Breast epithelium (tissue), 4 donors: ENCODE measurements around the gene TNNI3. TPM values are rescaled to one million over a fixed set of nuclear protein-coding genes. Genes with fewer than 3 reads are reported as not detected.

Experiments used
- DNase-seq, 2 donors: peaks; one replicate each; pipeline ENCODE4 v3.0.0-alpha.2; 2019; ENCODE audit warnings: low spot score in 2 of 2
- H3K27ac ChIP-seq, 2 donors: fragments of 200-600 bp; sonication (generic) in 1 of 2; one replicate each; pipeline ENCODE4 v1.5.1; 2016 to 2019; ENCODE audit warnings: mild to moderate bottlenecking in 1 of 2
- H3K27me3 ChIP-seq, 2 donors: fragments of 200-600 bp; sonication (generic) in 1 of 2; one replicate each; pipeline versions ENCODE4 v1.5.1 to v1.6.0; 2017 to 2019; ENCODE audit warnings: control low read depth in 1 of 2, mild to moderate bottlenecking in 1 of 2
- H3K36me3 ChIP-seq: fragments of 200-600 bp; one replicate; pipeline ENCODE4 v1.5.1; 2019
- H3K4me1 ChIP-seq, 2 donors: fragments of 200-600 bp; sonication (generic); one replicate each; pipeline ENCODE4 v1.5.1; 2016 to 2019; ENCODE audit warnings: control low read depth in 1 of 2
- H3K4me3 ChIP-seq, 3 donors: fragments of 200-600 bp; sonication (generic); 1 replicate in 2 of 3; 2 replicates in 1 of 3; pipeline ENCODE4 v1.5.1; 2016 to 2019; ENCODE audit warnings: mild to moderate bottlenecking in 3 of 3, moderate library complexity in 2 of 3
- H3K9me3 ChIP-seq, 2 donors: fragments of 200-600 bp; sonication (generic) in 1 of 2; one replicate each; pipeline ENCODE4 v1.5.1; 2016 to 2019; ENCODE audit warnings: control low read depth in 1 of 2
- CTCF ChIP-seq, 3 donors: fragments of 450-650 bp; IDR thresholded peaks; one replicate each; pipeline ENCODE4 v1.5.1; 2016 to 2017; ENCODE audit warnings: antibody characterized with exemption in 3 of 3, mild to moderate bottlenecking in 3 of 3, moderate library complexity in 3 of 3
- POLR2A ChIP-seq: fragments of 450-650 bp; IDR thresholded peaks from one replicate; pipeline ENCODE4 v1.6.1; 2016; ENCODE audit warnings: antibody characterized with exemption, mild to moderate bottlenecking, moderate library complexity
- POLR2AphosphoS5 ChIP-seq, 3 donors: sonication (generic); formaldehyde crosslinking; IDR thresholded peaks; one replicate each; pipeline ENCODE4 v1.6.1; 2017; ENCODE audit warnings: antibody characterized with exemption in 3 of 3
- intact Hi-C: fragments of 100-400 bp; cut with DNase I; formaldehyde crosslinking; loops from one replicate; pipeline ENCODE4 v1.15.1; 2023; ENCODE audit warnings: low total_unique reads
- total RNA-seq, 3 donors: library from RNA; depleted of rRNA; stranded (reverse); fragments of >200 nt; gene quantifications; one replicate each; pipeline ENCODE4 v1.1.0, GENCODE V29; 2016

TNNI3 gene
- total RNA-seq, 3 donors from 2014 or later = 2.6 TPM; not detected in 2

- H3K9me3 ChIP-seq = no peaks in the 10 kb centered on the region
- H3K27ac ChIP-seq = no peak overlapping the region
- H3K4me1 ChIP-seq = peaks cover 0 to 4% of the 10 kb centered on the region in 2 donors
- intact Hi-C loops = no loop called here
- no peak for DNase-seq
- TF ChIP-seq CTCF (IDR thresholded peaks at IDR 0.05) (no peak), POLR2A (no peak), POLR2AphosphoS5 (IDR thresholded peaks at IDR 0.05) (no peak)
- no peaks in the 10 kb centered on the region for H3K36me3 ChIP-seq
- no peak overlapping the region for H3K4me3 ChIP-seq
- H3K27me3 ChIP-seq = peaks cover 0 to 62% of the 10 kb centered on the region in 2 donors
Observed at GRCh38 chr19:55181740-55182139, 24.2 kb upstream of the TNNI3 start.

- TF ChIP-seq POLR2A = no peak
- no peak for TF ChIP-seq CTCF (IDR thresholded peaks at IDR 0.05)
- TF ChIP-seq POLR2AphosphoS5 (IDR thresholded peaks at IDR 0.05) = no peak
- DNase-seq = no peak
Observed at GRCh38 chr19:55179606-55180484, 22.3 kb upstream of the TNNI3 start, which contains the start of gene SYT5. SYT5 (minus strand) TSS chr19:55180289; CDS start chr19:55179041, 1,248 bp downstream.

GRCh38 chr19:55178781-55179599, 21.5 kb upstream of the TNNI3 start:
- no peaks in the 10 kb centered on the region for H3K36me3 ChIP-seq
- H3K4me1 ChIP-seq = peaks cover 0 to 4% of the 10 kb centered on the region in 2 donors
- H3K4me3 ChIP-seq = peak overlapping the region in 2 of 3 donors; percentile 30 to 56
- DNase-seq = no peak
- TF ChIP-seq POLR2AphosphoS5 (IDR thresholded peaks at IDR 0.05) = no peak
- no peak for TF ChIP-seq POLR2A
- TF ChIP-seq CTCF (IDR thresholded peaks at IDR 0.05) = no peak
- peaks cover 5 to 89% of the 10 kb centered on the region in 2 donors for H3K27me3 ChIP-seq
- intact Hi-C loops = loop anchor here (10.0 kb wide), 1 partner anchor 1476 kb away; no protein-coding TSS in a partner anchor
- no peaks in the 10 kb centered on the region for H3K9me3 ChIP-seq
- no peak overlapping the region for H3K27ac ChIP-seq

More at GRCh38 chr19:55179606-55180484, 22.3 kb upstream of the TNNI3 start, which contains the start of gene SYT5:
- H3K27me3 ChIP-seq = peaks cover 4 to 80% of the 10 kb centered on the region in 2 donors
- H3K9me3 ChIP-seq = no peaks in the 10 kb centered on the region
- H3K4me1 ChIP-seq = peaks cover 0 to 4% of the 10 kb centered on the region in 2 donors
- no peak within 1 kb of the TSS for H3K27ac ChIP-seq
- intact Hi-C loops = loop anchor here (10.0 kb wide), 1 partner anchor 1475 kb away; no protein-coding TSS in a partner anchor
- H3K4me3 ChIP-seq = peak within 1 kb of the TSS in 2 of 3 donors; percentile 30 to 56
- no peaks in the 10 kb centered on the region for H3K36me3 ChIP-seq

- TF ChIP-seq CTCF (IDR thresholded peaks at IDR 0.05) = no peak
- no peak for TF ChIP-seq POLR2AphosphoS5 (IDR thresholded peaks at IDR 0.05)
- no peak for TF ChIP-seq POLR2A
- Histone ChIP-seq H3K4me1 (peaks cover 0 to 6% of the 10 kb centered on the region in 2 donors), H3K27me3 (peaks cover 5 to 96% of the 10 kb centered on the region in 2 donors), H3K4me3 (no peak overlapping the region), H3K27ac (no peak overlapping the region), H3K9me3 (no peaks in the 10 kb centered on the region), H3K36me3 (no peaks in the 10 kb centered on the region)
- DNase-seq = no peak
- intact Hi-C loops = loop anchor here (10.0 kb wide), 1 partner anchor 1479 kb away; no protein-coding TSS in a partner anchor
Observed at GRCh38 chr19:55176076-55176475, 18.5 kb upstream of the TNNI3 start.
